PFSK-1 (cell line): ENCODE data around the gene IFIT5.

ENCODE experiments used
- FOXP2 ChIP-seq: optimal IDR thresholded peaks from 2 replicates; pipeline ENCODE3; 2011; ENCODE audit warnings: borderline replicate concordance, control low read depth, inconsistent platforms; ENCODE audit not compliant: insufficient read depth; ENCODE audit errors: extremely low read length, extremely low read depth
- POLR2AphosphoS5 ChIP-seq: IDR thresholded peaks from 2 replicates; pipeline ENCODE4 v1.6.1; 2012; ENCODE audit warnings: low read depth, mild to moderate bottlenecking, control low read depth, low read length, moderate library complexity
- SIN3A ChIP-seq: IDR thresholded peaks from 2 replicates; pipeline ENCODE4 v1.6.1; 2012; ENCODE audit warnings: mild to moderate bottlenecking, low read length, moderate library complexity, borderline replicate concordance; ENCODE audit not compliant: insufficient read depth
- TAF1 ChIP-seq: IDR thresholded peaks from 2 replicates; pipeline ENCODE4 v1.6.1; 2012; ENCODE audit warnings: low read length, control low read depth, borderline replicate concordance; ENCODE audit not compliant: insufficient read depth
- TF ChIP-seq, protein P1 (sequence below), 2 experiments: IDR thresholded peaks; 2 replicates each; pipeline versions ENCODE4 v1.6.1 to v1.8.0; 2011 to 2012; ENCODE audit warnings: low read depth in 2 of 2, low read length in 2 of 2, control low read depth in 1 of 2, inconsistent platforms in 1 of 2, mild to moderate bottlenecking in 1 of 2, moderate library complexity in 1 of 2; ENCODE audit not compliant: insufficient read depth in 1 of 2

Gene IFIT5

GRCh38 chr10:89421018-89421476 lies 6.7 kb downstream of the IFIT5 start:
- TF ChIP-seq, protein P1, sequence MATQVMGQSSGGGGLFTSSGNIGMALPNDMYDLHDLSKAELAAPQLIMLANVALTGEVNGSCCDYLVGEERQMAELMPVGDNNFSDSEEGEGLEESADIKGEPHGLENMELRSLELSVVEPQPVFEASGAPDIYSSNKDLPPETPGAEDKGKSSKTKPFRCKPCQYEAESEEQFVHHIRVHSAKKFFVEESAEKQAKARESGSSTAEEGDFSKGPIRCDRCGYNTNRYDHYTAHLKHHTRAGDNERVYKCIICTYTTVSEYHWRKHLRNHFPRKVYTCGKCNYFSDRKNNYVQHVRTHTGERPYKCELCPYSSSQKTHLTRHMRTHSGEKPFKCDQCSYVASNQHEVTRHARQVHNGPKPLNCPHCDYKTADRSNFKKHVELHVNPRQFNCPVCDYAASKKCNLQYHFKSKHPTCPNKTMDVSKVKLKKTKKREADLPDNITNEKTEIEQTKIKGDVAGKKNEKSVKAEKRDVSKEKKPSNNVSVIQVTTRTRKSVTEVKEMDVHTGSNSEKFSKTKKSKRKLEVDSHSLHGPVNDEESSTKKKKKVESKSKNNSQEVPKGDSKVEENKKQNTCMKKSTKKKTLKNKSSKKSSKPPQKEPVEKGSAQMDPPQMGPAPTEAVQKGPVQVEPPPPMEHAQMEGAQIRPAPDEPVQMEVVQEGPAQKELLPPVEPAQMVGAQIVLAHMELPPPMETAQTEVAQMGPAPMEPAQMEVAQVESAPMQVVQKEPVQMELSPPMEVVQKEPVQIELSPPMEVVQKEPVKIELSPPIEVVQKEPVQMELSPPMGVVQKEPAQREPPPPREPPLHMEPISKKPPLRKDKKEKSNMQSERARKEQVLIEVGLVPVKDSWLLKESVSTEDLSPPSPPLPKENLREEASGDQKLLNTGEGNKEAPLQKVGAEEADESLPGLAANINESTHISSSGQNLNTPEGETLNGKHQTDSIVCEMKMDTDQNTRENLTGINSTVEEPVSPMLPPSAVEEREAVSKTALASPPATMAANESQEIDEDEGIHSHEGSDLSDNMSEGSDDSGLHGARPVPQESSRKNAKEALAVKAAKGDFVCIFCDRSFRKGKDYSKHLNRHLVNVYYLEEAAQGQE (IDR thresholded peaks at IDR 0.05; ENCODE audit: insufficient read depth in 1 of 2, low read depth in 2 of 2, low read length in 2 of 2) = no peak
- no peak for TF ChIP-seq FOXP2
- no peak for TF ChIP-seq TAF1
- TF ChIP-seq POLR2AphosphoS5 = no peak
- TF ChIP-seq SIN3A = no peak

DNA sequence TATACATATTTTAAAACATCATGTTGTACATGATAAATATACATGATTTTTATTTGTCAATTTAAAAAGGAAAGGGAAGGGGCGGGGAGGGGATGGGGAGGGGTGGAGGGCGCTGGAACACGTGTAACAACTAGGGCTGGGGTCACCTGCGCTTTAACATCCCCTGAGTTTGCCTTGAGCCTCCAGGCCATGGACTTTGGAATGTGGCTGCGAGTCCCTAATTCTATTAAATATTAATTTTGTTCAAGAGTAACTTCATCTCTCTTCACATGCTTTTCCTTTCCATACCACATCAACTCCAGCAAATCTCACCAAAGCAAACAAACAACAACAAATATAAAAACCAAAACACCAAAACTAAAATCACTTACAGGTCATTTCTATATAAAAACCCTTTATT lies 10.6 kb downstream of the IFIT5 start:
- TF ChIP-seq POLR2AphosphoS5 (no peak), SIN3A (no peak), TAF1 (no peak), FOXP2 (no peak)
- TF ChIP-seq, protein P1 (IDR thresholded peaks at IDR 0.05; ENCODE audit: insufficient read depth in 1 of 2, low read depth in 2 of 2, low read length in 2 of 2) = no peak

DNA sequence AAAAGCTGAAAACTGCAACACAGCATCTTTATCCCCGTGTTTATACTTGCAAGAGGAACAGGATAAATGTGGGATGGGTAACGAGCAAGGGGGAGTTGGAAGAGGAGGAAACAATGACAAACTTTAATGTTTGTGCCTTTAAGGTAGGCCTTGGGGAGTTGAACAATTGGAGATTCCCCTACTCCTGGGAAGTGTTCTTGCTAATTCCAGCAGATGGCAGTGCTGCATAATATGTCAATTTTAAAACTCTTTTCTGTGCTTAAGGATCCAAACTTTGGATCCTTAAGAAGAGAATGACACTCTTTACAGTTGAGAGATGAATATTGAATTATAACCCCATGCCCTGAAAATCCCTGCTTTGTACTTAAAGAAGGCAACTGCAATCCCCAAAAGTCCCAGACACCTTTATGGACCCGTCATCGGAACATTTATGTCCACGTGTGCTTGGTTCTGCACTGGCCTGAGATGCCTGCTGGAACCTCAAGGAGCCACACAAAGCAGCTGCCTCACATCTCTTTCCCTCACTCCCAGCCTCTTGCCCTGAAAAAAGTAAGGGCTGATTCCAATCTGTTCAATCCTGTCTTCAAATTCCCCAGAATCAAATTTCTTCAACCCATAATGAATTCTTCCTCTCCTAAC lies 12.0 kb downstream of the IFIT5 start:
- no peak for TF ChIP-seq POLR2AphosphoS5
- no peak for TF ChIP-seq TAF1
- TF ChIP-seq, protein P1 (IDR thresholded peaks at IDR 0.05; ENCODE audit: insufficient read depth in 1 of 2, low read depth in 2 of 2, low read length in 2 of 2) = no peak
- no peak for TF ChIP-seq FOXP2
- TF ChIP-seq SIN3A = no peak

DNA sequence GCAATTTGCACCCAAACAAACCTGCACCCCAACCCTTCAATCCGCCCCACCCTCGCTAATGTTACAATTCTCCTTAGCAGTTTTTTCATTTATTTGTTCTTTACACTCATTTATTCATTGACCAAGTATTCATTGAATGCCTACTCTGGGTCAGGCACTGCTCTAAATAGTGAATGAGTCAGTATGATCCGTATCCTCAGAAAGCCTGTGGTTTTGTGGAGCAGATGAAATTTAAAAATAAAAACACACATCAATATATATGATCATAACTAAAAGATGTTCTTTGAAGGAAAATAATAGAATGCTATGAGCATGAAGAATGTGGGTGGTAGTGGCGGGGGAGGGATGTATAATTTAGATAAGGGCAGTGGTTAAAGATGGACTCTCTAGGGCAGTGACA lies 13.3 kb downstream of the IFIT5 start:
- TF ChIP-seq FOXP2 = no peak
- TF ChIP-seq POLR2AphosphoS5 = no peak
- TF ChIP-seq, protein P1 (IDR thresholded peaks at IDR 0.05; ENCODE audit: insufficient read depth in 1 of 2, low read depth in 2 of 2, low read length in 2 of 2) = no peak
- no peak for TF ChIP-seq SIN3A
- no peak for TF ChIP-seq TAF1

DNA sequence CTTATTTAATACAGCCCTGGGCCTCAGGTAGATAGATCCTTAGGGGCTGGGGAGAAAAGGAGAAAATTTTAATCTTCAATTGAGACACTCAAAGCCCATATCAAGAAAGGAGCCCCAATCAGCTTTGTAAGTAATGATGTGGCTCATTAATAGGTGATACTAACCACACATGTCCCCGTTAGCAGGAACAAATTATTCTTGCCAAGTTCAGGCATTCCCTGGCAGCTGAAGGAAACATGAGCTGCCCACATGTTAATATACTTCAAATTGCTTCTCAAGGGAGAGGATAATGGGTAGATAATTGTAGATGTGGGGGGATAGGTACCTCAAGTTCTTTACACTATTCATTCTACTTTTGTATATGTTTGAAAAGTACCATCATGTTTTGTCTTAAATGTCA lies 14.5 kb downstream of the IFIT5 start:
- TF ChIP-seq, protein P1 (IDR thresholded peaks at IDR 0.05; ENCODE audit: insufficient read depth in 1 of 2, low read depth in 2 of 2, low read length in 2 of 2) = no peak
- no peak for TF ChIP-seq SIN3A
- TF ChIP-seq FOXP2 = no peak
- TF ChIP-seq TAF1 = no peak
- TF ChIP-seq POLR2AphosphoS5 = no peak
